ENCODE results near the gene ERBB4.

The ERBB4 gene

GRCh38 chr2:211829725-211830124 lies 708.9 kb downstream of the ERBB4 start:
- DNase-seq (ENCODE audit: low spot score): no peak

GRCh38 chr2:211823886-211824479 lies 714.6 kb downstream of the ERBB4 start:
- no peak for DNase-seq (ENCODE audit: low spot score)

GRCh38 chr2:211822686-211823335 lies 715.8 kb downstream of the ERBB4 start:
- no peak for DNase-seq (ENCODE audit: low spot score)

GRCh38 chr2:211816754-211817153 lies 721.8 kb downstream of the ERBB4 start:
- DNase-seq (ENCODE audit: low spot score): no peak

GRCh38 chr2:211812587-211812986 lies 726.0 kb downstream of the ERBB4 start:
- no peak for DNase-seq (ENCODE audit: low spot score)

- no peak for DNase-seq (ENCODE audit: low spot score)
Measured at GRCh38 chr2:211802666-211803065, 735.9 kb downstream of the ERBB4 start.

- DNase-seq (ENCODE audit: low spot score): no peak
Measured at GRCh38 chr2:211800001-211800400, 738.6 kb downstream of the ERBB4 start.

GRCh38 chr2:211798868-211799267 lies 739.7 kb downstream of the ERBB4 start:
- no peak for DNase-seq (ENCODE audit: low spot score)

- no peak for DNase-seq (ENCODE audit: low spot score)
Measured at GRCh38 chr2:211793690-211794089, 744.9 kb downstream of the ERBB4 start.

GRCh38 chr2:211789982-211790381 lies 748.6 kb downstream of the ERBB4 start:
- no peak for DNase-seq (ENCODE audit: low spot score)

GRCh38 chr2:211766689-211767088 lies 771.9 kb downstream of the ERBB4 start:
- DNase-seq (ENCODE audit: low spot score): no peak

GRCh38 chr2:211762479-211762878 lies 776.1 kb downstream of the ERBB4 start:
- no peak for DNase-seq (ENCODE audit: low spot score)

GRCh38 chr2:211760103-211760502 lies 778.5 kb downstream of the ERBB4 start:
- DNase-seq (ENCODE audit: low spot score): no peak

GRCh38 chr2:211756266-211756665 lies 782.3 kb downstream of the ERBB4 start:
- DNase-seq (ENCODE audit: low spot score): no peak

GRCh38 chr2:211755187-211755586 lies 783.4 kb downstream of the ERBB4 start:
- DNase-seq (ENCODE audit: low spot score): no peak

GRCh38 chr2:211751848-211752247 lies 786.8 kb downstream of the ERBB4 start:
- no peak for DNase-seq (ENCODE audit: low spot score)

- no peak for DNase-seq (ENCODE audit: low spot score)
Measured at GRCh38 chr2:211748339-211748738, 790.3 kb downstream of the ERBB4 start.

- DNase-seq (ENCODE audit: low spot score): peak; percentile 56
Measured at GRCh38 chr2:211745295-211746097, 793.1 kb downstream of the ERBB4 start.

- no peak for DNase-seq (ENCODE audit: low spot score)
Measured at GRCh38 chr2:211744379-211744778, 794.2 kb downstream of the ERBB4 start.

- DNase-seq (ENCODE audit: low spot score): no peak
Measured at GRCh38 chr2:211741966-211742365, 796.6 kb downstream of the ERBB4 start.

- DNase-seq (ENCODE audit: low spot score): no peak
Measured at GRCh38 chr2:211737282-211737681, 801.3 kb downstream of the ERBB4 start.

- DNase-seq (ENCODE audit: low spot score): no peak
Measured at GRCh38 chr2:211730215-211730614, 808.4 kb downstream of the ERBB4 start.

GRCh38 chr2:211729433-211729832 lies 809.2 kb downstream of the ERBB4 start:
- DNase-seq (ENCODE audit: low spot score): no peak
